ENCODE results near the gene KCTD21. TPM values are rescaled to one million over a fixed set of nuclear protein-coding genes. Genes with fewer than 3 reads are reported as not detected.

The KCTD21 gene
- total and polyA plus RNA-seq, 9 donors, result 7.4 to 24.7 (median 14.1) TPM

GRCh38 chr11:78231962-78232501 lies 43.6 kb upstream of the KCTD21 start:
- TF ChIP-seq EP300 (IDR thresholded peaks at IDR 0.05), result no peak
- no peaks in the 10 kb centered on the region for H3K9me3 ChIP-seq
- no peak overlapping the region for H3K4me3 ChIP-seq
- intact Hi-C loops (cut with DNase I), result no loop called here
- H3K36me3 ChIP-seq, result no peaks in the 10 kb centered on the region
- peaks cover 5% of the 10 kb centered on the region for H3K4me1 ChIP-seq (ENCODE audit: insufficient read depth)
- DNase-seq, result peak in 1 of 5 donors; percentile 34
- no peak overlapping the region for H3K27ac ChIP-seq
- H3K27me3 ChIP-seq, result no peaks in the 10 kb centered on the region

GRCh38 chr11:78230161-78230877 lies 41.9 kb upstream of the KCTD21 start:
- no peaks in the 10 kb centered on the region for H3K27me3 ChIP-seq
- 92 to 93% (median 92%) methylated on average over 7 of the region's 7 CpGs for WGBS, 3 donors
- no peak overlapping the region for H3K27ac ChIP-seq
- no peaks in the 10 kb centered on the region for H3K36me3 ChIP-seq
- no peak for DNase-seq
- H3K4me1 ChIP-seq (ENCODE audit: insufficient read depth), result peaks cover 5% of the 10 kb centered on the region
- H3K9me3 ChIP-seq, result no peaks in the 10 kb centered on the region
- H3K4me3 ChIP-seq, result no peak overlapping the region
- TF ChIP-seq EP300 (IDR thresholded peaks at IDR 0.05) (no peak), POLR2A (IDR thresholded peaks at IDR 0.05) (no peak)
- TF ChIP-seq, protein P1, sequence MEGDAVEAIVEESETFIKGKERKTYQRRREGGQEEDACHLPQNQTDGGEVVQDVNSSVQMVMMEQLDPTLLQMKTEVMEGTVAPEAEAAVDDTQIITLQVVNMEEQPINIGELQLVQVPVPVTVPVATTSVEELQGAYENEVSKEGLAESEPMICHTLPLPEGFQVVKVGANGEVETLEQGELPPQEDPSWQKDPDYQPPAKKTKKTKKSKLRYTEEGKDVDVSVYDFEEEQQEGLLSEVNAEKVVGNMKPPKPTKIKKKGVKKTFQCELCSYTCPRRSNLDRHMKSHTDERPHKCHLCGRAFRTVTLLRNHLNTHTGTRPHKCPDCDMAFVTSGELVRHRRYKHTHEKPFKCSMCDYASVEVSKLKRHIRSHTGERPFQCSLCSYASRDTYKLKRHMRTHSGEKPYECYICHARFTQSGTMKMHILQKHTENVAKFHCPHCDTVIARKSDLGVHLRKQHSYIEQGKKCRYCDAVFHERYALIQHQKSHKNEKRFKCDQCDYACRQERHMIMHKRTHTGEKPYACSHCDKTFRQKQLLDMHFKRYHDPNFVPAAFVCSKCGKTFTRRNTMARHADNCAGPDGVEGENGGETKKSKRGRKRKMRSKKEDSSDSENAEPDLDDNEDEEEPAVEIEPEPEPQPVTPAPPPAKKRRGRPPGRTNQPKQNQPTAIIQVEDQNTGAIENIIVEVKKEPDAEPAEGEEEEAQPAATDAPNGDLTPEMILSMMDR (IDR thresholded peaks at IDR 0.05), result no peak
- intact Hi-C loops (cut with DNase I), result no loop called here

DNA sequence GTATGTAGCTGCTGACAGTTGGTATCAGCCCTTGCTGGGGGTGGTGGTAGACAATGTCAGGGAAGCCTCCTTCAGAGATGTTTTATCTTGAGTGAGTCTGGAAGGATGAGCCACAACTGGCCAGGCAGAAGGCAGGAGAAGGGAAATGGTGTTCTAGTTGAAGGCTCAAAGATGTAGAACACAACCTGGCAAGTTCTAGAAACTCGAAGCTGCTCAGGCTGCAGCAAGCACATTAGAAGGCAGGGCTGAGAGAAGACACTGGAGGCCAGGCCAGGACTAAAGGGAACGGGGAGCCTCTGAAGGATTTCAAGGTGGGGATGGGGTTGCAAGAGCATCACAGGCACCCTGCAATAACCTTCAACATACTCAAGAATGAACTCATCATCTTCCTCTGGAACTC lies 40.7 kb upstream of the KCTD21 start:
- Histone ChIP-seq H3K4me3 (no peak overlapping the region), H3K9me3 (no peaks in the 10 kb centered on the region), H3K27ac (no peak overlapping the region), H3K36me3 (no peaks in the 10 kb centered on the region), H3K4me1 (ENCODE audit: insufficient read depth) (peaks cover 4% of the 10 kb centered on the region), H3K27me3 (no peaks in the 10 kb centered on the region)
- DNase-seq, result no peak
- WGBS, 3 donors, result 89 to 96% (median 91%) methylated on average over 2 of the region's 2 CpGs
- TF ChIP-seq, protein P1 (IDR thresholded peaks at IDR 0.05), result no peak
- TF ChIP-seq EP300 (IDR thresholded peaks at IDR 0.05) (no peak), POLR2A (IDR thresholded peaks at IDR 0.05) (no peak)
- intact Hi-C loops (cut with DNase I), result loop anchor here in 3 of 4 donors (2.0 to 10.0 kb wide), 4 partner anchors 186 to 336 kb away; partner anchors contain the start of gene GAB2 (in 3 of the 3)

- Histone ChIP-seq H3K27me3 (no peaks in the 10 kb centered on the region), H3K27ac (no peak overlapping the region), H3K9me3 (no peaks in the 10 kb centered on the region), H3K36me3 (no peaks in the 10 kb centered on the region), H3K4me1 (ENCODE audit: insufficient read depth) (peaks cover 2% of the 10 kb centered on the region), H3K4me3 (no peak overlapping the region)
- WGBS, 3 donors, result 96 to 99% (median 96%) methylated on average over 3 of the region's 3 CpGs
- intact Hi-C loops (cut with DNase I), result loop anchor here in 3 of 4 donors (2.0 to 10.0 kb wide), 4 partner anchors 186 to 336 kb away; partner anchors contain the start of gene GAB2 (in 3 of the 3)
- peak in 1 of 5 donors; percentile 41 for DNase-seq
- TF ChIP-seq POLR2A (IDR thresholded peaks at IDR 0.05), result no peak
- TF ChIP-seq, protein P1 (IDR thresholded peaks at IDR 0.05), result peak in 2 of 3 donors; percentile 59 to 63
These were observed 40.0 kb upstream of the KCTD21 start for GRCh38 chr11:78228467-78228866.

GRCh38 chr11:78227921-78228320 lies 39.5 kb upstream of the KCTD21 start:
- H3K27ac ChIP-seq, result no peak overlapping the region
- intact Hi-C loops (cut with DNase I), result loop anchor here in 3 of 4 donors (2.0 to 10.0 kb wide), 4 partner anchors 187 to 337 kb away; partner anchors contain the start of gene GAB2 (in 3 of the 3)
- H3K27me3 ChIP-seq, result no peaks in the 10 kb centered on the region
- TF ChIP-seq, protein P1 (IDR thresholded peaks at IDR 0.05), result no peak
- no peaks in the 10 kb centered on the region for H3K9me3 ChIP-seq
- H3K4me1 ChIP-seq (ENCODE audit: insufficient read depth), result peaks cover 2% of the 10 kb centered on the region
- no peaks in the 10 kb centered on the region for H3K36me3 ChIP-seq
- no peak overlapping the region for H3K4me3 ChIP-seq
- no peak for DNase-seq
- WGBS, 3 donors, result 88 to 95% (median 93%) methylated on average over 4 of the region's 4 CpGs

All from ovary (tissue), 9 donors.